Stimulated activated CD8-positive, alpha-beta memory T cell treated with anti-CD3 and anti-CD28 coated beads, Interleukin-15, amount 100 ng/mL, for 48 hours (primary cell): Measurements from ENCODE around the gene SP7.
"Not testable (repeated sequence)": the region's sequence is repeated elsewhere in the genome, so short reads cannot be mapped to it uniquely, and the experiment has no call there.

Source experiments
- DNase-seq, 2 donors: peaks; one replicate each; pipeline ENCODE4 v3.0.0-alpha.2; 2020; ENCODE audit warnings: low read depth in 2 of 2

SP7 gene

GRCh38 chr12:53320352-53321195 lies 15.6 kb downstream of the SP7 start:
- DNase-seq = no peak

- DNase-seq = no peak
These were observed 22.2 kb downstream of the SP7 start for GRCh38 chr12:53313996-53314395.

GRCh38 chr12:53308276-53308675 lies 27.9 kb downstream of the SP7 start:
- no peak for DNase-seq

GRCh38 chr12:53306826-53307225 lies 29.3 kb downstream of the SP7 start:
- no peak for DNase-seq

GRCh38 chr12:53302903-53303302 lies 33.3 kb downstream of the SP7 start:
- no peak for DNase-seq

- DNase-seq = peak; percentile 4 to 8
These were observed 36.0 kb downstream of the SP7 start for GRCh38 chr12:53300187-53300586.

- peak; percentile 79 to 83 for DNase-seq
These were observed 36.5 kb downstream of the SP7 start, which contains the start of gene MYG1 for GRCh38 chr12:53299454-53300180. TSS of gene MYG1 (plus strand) at chr12:53299695. CDS start at chr12:53299738, 43 bp downstream.

- peak in 1 of 2 donors; percentile 23 for DNase-seq
These were observed 37.1 kb downstream of the SP7 start for GRCh38 chr12:53299101-53299453.

GRCh38 chr12:53298164-53298563 lies 38.0 kb downstream of the SP7 start:
- DNase-seq = no peak

- not testable (repeated sequence) for DNase-seq
These were observed 39.0 kb downstream of the SP7 start for GRCh38 chr12:53297106-53297505.

- no peak for DNase-seq
These were observed 40.3 kb downstream of the SP7 start for GRCh38 chr12:53295891-53296219.

GRCh38 chr12:53295070-53295890 lies 40.9 kb downstream of the SP7 start, which contains the start of gene PFDN5:
TSS of gene PFDN5 (plus strand) at chr12:53295542. CDS start at chr12:53295568, 26 bp downstream.
- peak; percentile 79 to 81 for DNase-seq

- DNase-seq = no peak
These were observed 43.7 kb downstream of the SP7 start for GRCh38 chr12:53292426-53292825.

GRCh38 chr12:53290661-53291060 lies 45.5 kb downstream of the SP7 start:
- no peak for DNase-seq

- no peak for DNase-seq
These were observed 46.3 kb downstream of the SP7 start for GRCh38 chr12:53289891-53290290.

GRCh38 chr12:53288322-53288721 lies 47.8 kb downstream of the SP7 start:
- no peak for DNase-seq

- peak in 1 of 2 donors; percentile 37 for DNase-seq
These were observed 48.4 kb downstream of the SP7 start for GRCh38 chr12:53287741-53288216.

- no peak for DNase-seq
These were observed 49.7 kb downstream of the SP7 start for GRCh38 chr12:53286448-53286847.

- no peak for DNase-seq
These were observed 56.2 kb downstream of the SP7 start for GRCh38 chr12:53279888-53280498.

GRCh38 chr12:53279283-53279869 lies 56.8 kb downstream of the SP7 start:
- no peak for DNase-seq

GRCh38 chr12:53277981-53278380 lies 58.2 kb downstream of the SP7 start:
- no peak for DNase-seq
